GM23338 (cell line): ENCODE data around the gene NEURL3.

Experiments
- CTCF ChIP-seq, 2 experiments: fragments of 200-600 bp in 1 of 2; sonication (generic) in 1 of 2; conservative IDR thresholded peaks; 2 replicates each; pipeline versions ENCODE4 v1.5.1 to v1.6.1; 2016 to 2017; ENCODE audit warnings: antibody characterized with exemption in 2 of 2, low read depth in 2 of 2, mild to moderate bottlenecking in 2 of 2, moderate library complexity in 1 of 2
- EZH2phosphoT487 ChIP-seq: fragments of 200-600 bp; sonication (generic); IDR thresholded peaks from one replicate; pipeline ENCODE4 v1.8.1; 2018; ENCODE audit warnings: antibody characterized with exemption; ENCODE audit not compliant: unreplicated experiment
- JUNB ChIP-seq: IDR thresholded peaks from one replicate; pipeline ENCODE4 v1.6.1; 2016; ENCODE audit warnings: antibody characterized with exemption; ENCODE audit not compliant: unreplicated experiment
- POLR2AphosphoS5 ChIP-seq: IDR thresholded peaks from 2 replicates; pipeline ENCODE4 v1.6.1; 2016; ENCODE audit warnings: antibody characterized with exemption, low read depth

- TF ChIP-seq POLR2AphosphoS5 (no peak), CTCF (conservative IDR thresholded peaks at IDR 0.05; ENCODE audit: low read depth in 2 of 2) (no peak), EZH2phosphoT487 (no peak), JUNB (no peak)
Observed at GRCh38 chr2:96526101-96526591, 21.0 kb upstream of the NEURL3 start.
